Upper lobe of right lung (tissue), 1 donor: ENCODE data around the gene SLC30A1. TPM values are rescaled to one million over a fixed set of nuclear protein-coding genes. Genes with fewer than 3 reads are reported as not detected.

Source experiments
- ATAC-seq: fragments of 200-7000 bp; cut with Tn5 transposase; one replicate; pipeline ENCODE4 v1.9.1; 2020; ENCODE audit warnings: mild to moderate bottlenecking, moderate library complexity
- DNase-seq: peaks from one replicate; pipeline ENCODE4 v3.0.0-alpha.2; 2020
- H3K27ac ChIP-seq: fragments of 200-600 bp; one replicate; pipeline ENCODE4 v1.8.0; 2022
- H3K27me3 ChIP-seq: fragments of 200-600 bp; one replicate; pipeline ENCODE4 v1.8.0; 2022; ENCODE audit warnings: mild to moderate bottlenecking
- H3K36me3 ChIP-seq: fragments of 200-600 bp; one replicate; pipeline ENCODE4 v1.8.0; 2022
- H3K4me1 ChIP-seq: fragments of 200-600 bp; one replicate; pipeline ENCODE4 v1.8.0; 2022
- H3K4me3 ChIP-seq: fragments of 200-600 bp; one replicate; pipeline ENCODE4 v1.8.0; 2022; ENCODE audit warnings: mild to moderate bottlenecking
- H3K9me3 ChIP-seq: fragments of 200-600 bp; one replicate; pipeline ENCODE4 v1.8.0; 2022
- CTCF ChIP-seq: fragments of 200-600 bp; IDR thresholded peaks from one replicate; pipeline ENCODE4 v1.8.0; 2022; ENCODE audit warnings: antibody characterized with exemption
- intact Hi-C: fragments of 100-400 bp; cut with DNase I; formaldehyde crosslinking; loops from one replicate; pipeline ENCODE4 v1.11.0; 2022
- total RNA-seq: library from RNA; stranded (reverse); fragmentation: NEBNext Ultra II Directional; extraction: Animal tissue kit (Norgen Biotek cat#: 25700); gene quantifications from one replicate; pipeline ENCODE4 v1.2.1, GENCODE V29; 2021
- donor health status: DM: no; HTN: yes; CAD: no; lungs with severe emphysema.

SLC30A1 gene
- total RNA-seq, 1 donor from 2014 or later: 15.6 TPM

- no peaks in the 10 kb centered on the region for H3K9me3 ChIP-seq
- intact Hi-C loops: no loop called here
- no peaks in the 10 kb centered on the region for H3K27me3 ChIP-seq
These were observed 47.5 kb downstream of the SLC30A1 start for GRCh38 chr1:211531194-211532087.

GRCh38 chr1:211530102-211530501 is 48.9 kb downstream of the SLC30A1 start:
- no peak for TF ChIP-seq CTCF
- H3K4me3 ChIP-seq: no peak overlapping the region
- intact Hi-C loops: no loop called here
- no peaks in the 10 kb centered on the region for H3K9me3 ChIP-seq
- H3K27me3 ChIP-seq: no peaks in the 10 kb centered on the region
- ATAC-seq: no peak
- no peaks in the 10 kb centered on the region for H3K4me1 ChIP-seq
- no peak overlapping the region for H3K27ac ChIP-seq
- no peaks in the 10 kb centered on the region for H3K36me3 ChIP-seq
- no peak for DNase-seq

More at GRCh38 chr1:211531194-211532087, 47.5 kb downstream of the SLC30A1 start:
- H3K4me3 ChIP-seq: no peak overlapping the region
- no peaks in the 10 kb centered on the region for H3K36me3 ChIP-seq
- TF ChIP-seq CTCF: no peak
- H3K4me1 ChIP-seq: no peaks in the 10 kb centered on the region
- ATAC-seq (no peak), DNase-seq (no peak)
- H3K27ac ChIP-seq: no peak overlapping the region

GRCh38 chr1:211529453-211529852 is 49.5 kb downstream of the SLC30A1 start:
- no peak for DNase-seq
- intact Hi-C loops: no loop called here
- peak; percentile 46 for ATAC-seq
- H3K4me1 ChIP-seq: no peaks in the 10 kb centered on the region
- H3K27me3 ChIP-seq: no peaks in the 10 kb centered on the region
- H3K27ac ChIP-seq: no peak overlapping the region
- no peaks in the 10 kb centered on the region for H3K36me3 ChIP-seq
- H3K9me3 ChIP-seq: no peaks in the 10 kb centered on the region
- no peak for TF ChIP-seq CTCF
- no peak overlapping the region for H3K4me3 ChIP-seq

GRCh38 chr1:211529011-211529410 is 50.0 kb downstream of the SLC30A1 start:
- no peak overlapping the region for H3K4me3 ChIP-seq
- intact Hi-C loops: no loop called here
- DNase-seq (no peak), ATAC-seq (no peak)
- H3K27ac ChIP-seq: no peak overlapping the region
- no peaks in the 10 kb centered on the region for H3K36me3 ChIP-seq
- no peaks in the 10 kb centered on the region for H3K4me1 ChIP-seq
- no peak for TF ChIP-seq CTCF
- H3K9me3 ChIP-seq: no peaks in the 10 kb centered on the region
- no peaks in the 10 kb centered on the region for H3K27me3 ChIP-seq

GRCh38 chr1:211527888-211528287 is 51.1 kb downstream of the SLC30A1 start:
- ATAC-seq: no peak
- no peaks in the 10 kb centered on the region for H3K9me3 ChIP-seq

More at GRCh38 chr1:211527888-211528287, 51.1 kb downstream of the SLC30A1 start:
- no peaks in the 10 kb centered on the region for H3K27me3 ChIP-seq
- H3K36me3 ChIP-seq: no peaks in the 10 kb centered on the region
- no peaks in the 10 kb centered on the region for H3K4me1 ChIP-seq
- intact Hi-C loops: no loop called here
- no peak overlapping the region for H3K4me3 ChIP-seq
- H3K27ac ChIP-seq: no peak overlapping the region
- DNase-seq: no peak
- TF ChIP-seq CTCF: no peak
